Neural cell (in vitro differentiated cells): ENCODE data around the gene AMIGO1. TPM values are rescaled to one million over a fixed set of nuclear protein-coding genes. Genes with fewer than 3 reads are reported as not detected.

Experiments used
- H2AFZ ChIP-seq: fragments of 200-600, 300-800 bp; sonication (generic), shearing (Covaris generic); 2 replicates; pipeline ENCODE4 v1.6.0; 2014; ENCODE audit warnings: low read depth, mild to moderate bottlenecking, antibody characterized with exemption, low read length, moderate library complexity
- H3F3A ChIP-seq: fragments of 200-600 bp; shearing (Covaris generic); 2 replicates; pipeline ENCODE4 v1.6.1; 2016; ENCODE audit warnings: mild to moderate bottlenecking, moderate library complexity, mixed read lengths, antibody characterized with exemption, low read length; ENCODE audit not compliant: insufficient read depth, poor library complexity, severe bottlenecking
- H3K27ac ChIP-seq: fragments of 200-600, 300-800 bp; sonication (generic), shearing (Covaris generic); 2 replicates; pipeline ENCODE4 v1.5.1; 2014; ENCODE audit warnings: mild to moderate bottlenecking, low read length, moderate library complexity
- H3K27me3 ChIP-seq: fragments of 300-800, 200-600 bp; sonication (generic), shearing (Covaris generic); 2 replicates; pipeline ENCODE4 v1.6.0; 2014; ENCODE audit warnings: mild to moderate bottlenecking, low read depth, low read length, moderate library complexity; ENCODE audit not compliant: insufficient read depth
- H3K36me3 ChIP-seq: fragments of 300-800, 200-600 bp; sonication (generic), shearing (Covaris generic); 2 replicates; pipeline ENCODE4 v1.5.1; 2014; ENCODE audit warnings: mild to moderate bottlenecking, antibody characterized with exemption, low read length, moderate library complexity; ENCODE audit not compliant: insufficient read depth
- H3K4me2 ChIP-seq: fragments of 300-800, 200-600 bp; sonication (generic), shearing (Covaris generic); 2 replicates; pipeline ENCODE4 v1.6.0; 2014; ENCODE audit warnings: mild to moderate bottlenecking, low read length
- H3K4me3 ChIP-seq: fragments of 300-800, 200-600 bp; sonication (generic), shearing (Covaris generic); 2 replicates; pipeline ENCODE4 v1.5.1; 2014; ENCODE audit warnings: mild to moderate bottlenecking, low read length, moderate library complexity
- H3K79me2 ChIP-seq: fragments of 200-600 bp; shearing (Covaris generic); replicated peaks from 2 replicates; pipeline ENCODE4 v1.6.0; 2014; ENCODE audit warnings: mild to moderate bottlenecking, low read length, moderate library complexity; ENCODE audit not compliant: insufficient read depth
- H3K9ac ChIP-seq: fragments of 300-800, 200-600 bp; sonication (generic), shearing (Covaris generic); 2 replicates; pipeline ENCODE4 v1.6.1; 2016; ENCODE audit warnings: mild to moderate bottlenecking, low read length, mixed read lengths
- H3K9me2 ChIP-seq: fragments of 200-600 bp; shearing (Covaris generic); 2 replicates; pipeline ENCODE4 v1.6.1; 2016; ENCODE audit warnings: mild to moderate bottlenecking, low read length, mixed read lengths; ENCODE audit not compliant: insufficient read depth
- H3K9me3 ChIP-seq: fragments of 200-600, 300-800 bp; sonication (generic), shearing (Covaris generic); 2 replicates; pipeline ENCODE4 v1.6.1; 2016; ENCODE audit warnings: mild to moderate bottlenecking, mixed run types, low read length, moderate library complexity, mixed read lengths
- H4K20me1 ChIP-seq: fragments of 200-600 bp; shearing (Covaris generic); 2 replicates; pipeline ENCODE4 v1.6.1; 2016; ENCODE audit warnings: mild to moderate bottlenecking, mixed run types; ENCODE audit not compliant: insufficient read depth
- CTCF ChIP-seq: fragments of 450-650 bp; IDR thresholded peaks from 2 replicates; pipeline ENCODE4 v1.5.1; 2014; ENCODE audit warnings: antibody characterized with exemption, mild to moderate bottlenecking, moderate library complexity; ENCODE audit not compliant: poor library complexity, severe bottlenecking
- EP300 ChIP-seq: fragments of 450-650 bp; conservative IDR thresholded peaks from 2 replicates; pipeline ENCODE4 v1.6.1; 2014; ENCODE audit warnings: antibody characterized with exemption, mild to moderate bottlenecking, moderate library complexity; ENCODE audit not compliant: poor library complexity, severe bottlenecking
- EZH2 ChIP-seq: fragments of 200-600, 300-800 bp; shearing (Covaris generic), sonication (generic); IDR thresholded peaks from 2 replicates; pipeline ENCODE4 v1.6.1; 2014; ENCODE audit warnings: antibody characterized with exemption, low read length, borderline replicate concordance, mild to moderate bottlenecking; ENCODE audit not compliant: insufficient read depth, poor library complexity, severe bottlenecking
- MXI1 ChIP-seq: fragments of 450-650 bp; conservative IDR thresholded peaks from 2 replicates; pipeline ENCODE4 v1.6.1; 2014; ENCODE audit warnings: antibody characterized with exemption, mild to moderate bottlenecking; ENCODE audit not compliant: poor library complexity, severe bottlenecking
- POLR2AphosphoS5 ChIP-seq: IDR thresholded peaks from 2 replicates; pipeline ENCODE4 v1.6.1; 2012
- RAD21 ChIP-seq: fragments of 450-650 bp; conservative IDR thresholded peaks from 2 replicates; pipeline ENCODE4 v1.6.1; 2014; ENCODE audit warnings: antibody characterized with exemption, mild to moderate bottlenecking, moderate library complexity
- SMC3 ChIP-seq: fragments of 450-650 bp; conservative IDR thresholded peaks from 2 replicates; pipeline ENCODE4 v1.6.1; 2014; ENCODE audit warnings: antibody characterized with exemption, mild to moderate bottlenecking, moderate library complexity; ENCODE audit not compliant: poor library complexity
- TAF1 ChIP-seq: IDR thresholded peaks from 2 replicates; pipeline ENCODE4 v1.6.1; 2012; ENCODE audit warnings: low read depth
- polyA plus RNA-seq: library from polyadenylated mRNA; depleted of rRNA; stranded (reverse); fragments of >200 nt; gene quantifications from 2 replicates; pipeline ENCODE4 v1.2.3, GENCODE V29; 2014

The AMIGO1 gene
- polyA plus RNA-seq, 1 donor from 2014 or later: 12.6 TPM

- no peak overlapping the region for H3K27ac ChIP-seq
- no peak overlapping the region for H2AFZ ChIP-seq
- no peaks in the 10 kb centered on the region for H3K9me3 ChIP-seq
- H3K9ac ChIP-seq: no peak overlapping the region
- H3K4me3 ChIP-seq: no peak overlapping the region
- no peaks in the 10 kb centered on the region for H3K27me3 ChIP-seq
- TF ChIP-seq RAD21: no peak
- no peak for TF ChIP-seq EZH2
- TF ChIP-seq MXI1: no peak
- no peak for TF ChIP-seq TAF1
- no peaks in the 10 kb centered on the region for H3K9me2 ChIP-seq
- no peaks in the 10 kb centered on the region for H3K36me3 ChIP-seq
- H4K20me1 ChIP-seq: no peaks in the 10 kb centered on the region
- H3K4me2 ChIP-seq: no peak overlapping the region
- no peaks in the 10 kb centered on the region for H3K79me2 ChIP-seq
- H3F3A ChIP-seq: no peaks in the 10 kb centered on the region
Measured at GRCh38 chr1:109500941-109501381, 8.6 kb downstream of the AMIGO1 start.

- no peak overlapping the region for H3K4me3 ChIP-seq
- no peaks in the 10 kb centered on the region for H3K36me3 ChIP-seq
- H3F3A ChIP-seq: no peaks in the 10 kb centered on the region
- no peak overlapping the region for H3K9ac ChIP-seq
- no peaks in the 10 kb centered on the region for H3K9me2 ChIP-seq
- H3K27me3 ChIP-seq: no peaks in the 10 kb centered on the region
- H2AFZ ChIP-seq: no peak overlapping the region
- H3K79me2 ChIP-seq: no peaks in the 10 kb centered on the region
- H3K4me2 ChIP-seq: no peak overlapping the region
- H3K27ac ChIP-seq: no peak overlapping the region
- H4K20me1 ChIP-seq: no peaks in the 10 kb centered on the region
- TF ChIP-seq CTCF (no peak), RAD21 (no peak), SMC3 (no peak)
- no peaks in the 10 kb centered on the region for H3K9me3 ChIP-seq
Measured at GRCh38 chr1:109499661-109500536, 9.6 kb downstream of the AMIGO1 start.

- Histone ChIP-seq H3K9me2 (no peaks in the 10 kb centered on the region), H3K4me2 (no peak overlapping the region), H3K4me3 (no peak overlapping the region), H2AFZ (no peak overlapping the region), H3F3A (no peaks in the 10 kb centered on the region), H3K36me3 (no peaks in the 10 kb centered on the region), H3K9me3 (no peaks in the 10 kb centered on the region), H3K27ac (no peak overlapping the region), H4K20me1 (no peaks in the 10 kb centered on the region), H3K79me2 (no peaks in the 10 kb centered on the region), H3K27me3 (no peaks in the 10 kb centered on the region), H3K9ac (no peak overlapping the region)
- TF ChIP-seq EZH2 (no peak), CTCF (no peak), EP300 (no peak), POLR2AphosphoS5 (no peak)
Measured at GRCh38 chr1:109499081-109499480, 10.4 kb downstream of the AMIGO1 start.
